GM21447 (cell line): ENCODE measurements around the gene SLC43A1.

ENCODE experiments used
- ATAC-seq: cut with Tn5 transposase; IDR thresholded peaks from one replicate; pipeline ENCODE4 v1.9.1; 2021; ENCODE audit not compliant: unreplicated experiment

The SLC43A1 gene

DNA sequence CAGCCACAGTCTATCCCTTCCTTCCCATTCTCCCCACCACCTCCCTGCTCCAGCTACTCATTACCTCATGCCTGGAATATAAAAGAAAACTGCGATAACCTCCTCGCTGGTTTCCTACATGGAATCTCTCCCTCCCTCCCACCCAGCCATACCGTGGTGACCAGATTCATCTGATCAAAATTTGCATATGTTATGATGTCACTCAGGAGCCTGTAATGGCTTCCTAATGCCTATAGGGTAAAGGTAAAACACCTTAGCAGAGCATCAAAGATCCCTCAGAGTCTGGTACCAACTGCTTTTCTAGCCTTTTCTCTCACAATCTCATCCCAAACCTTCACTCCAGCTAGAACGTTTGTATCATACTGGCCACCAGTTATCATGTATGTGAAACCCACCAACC lies 35.6 kb downstream of the SLC43A1 start:
- ATAC-seq, result no peak

GRCh38 chr11:57479021-57479663 lies 36.4 kb downstream of the SLC43A1 start:
- ATAC-seq, result no peak

GRCh38 chr11:57477507-57478189 lies 37.9 kb downstream of the SLC43A1 start:
- no peak for ATAC-seq

- peak; percentile 48 for ATAC-seq
These were observed 38.6 kb downstream of the SLC43A1 start for GRCh38 chr11:57476757-57477506.

- ATAC-seq, result peak; percentile 19
These were observed 39.3 kb downstream of the SLC43A1 start for GRCh38 chr11:57476047-57476756.

- peak; percentile 21 for ATAC-seq
These were observed 39.8 kb downstream of the SLC43A1 start for GRCh38 chr11:57475671-57476046.

DNA sequence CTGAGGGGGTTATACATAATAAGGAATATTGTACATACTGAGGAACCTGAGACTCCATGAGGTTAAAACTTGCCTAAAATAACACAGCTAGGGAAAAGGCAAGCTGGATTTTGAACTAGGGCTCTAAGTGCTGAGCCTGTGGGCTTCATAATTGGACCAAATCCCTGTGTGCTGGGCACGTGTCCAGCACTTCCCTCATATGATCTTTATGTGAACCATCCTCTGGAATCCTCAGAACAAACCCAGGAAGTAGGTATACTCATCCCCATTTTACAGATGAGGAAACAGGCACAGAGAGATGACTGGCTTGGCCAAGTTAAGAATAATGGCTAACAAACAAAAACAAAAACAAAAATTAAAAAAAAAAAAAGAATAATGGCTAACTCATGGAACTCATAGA lies 40.3 kb downstream of the SLC43A1 start:
- no peak for ATAC-seq

GRCh38 chr11:57474803-57475115 lies 40.7 kb downstream of the SLC43A1 start:
- ATAC-seq, result no peak

- ATAC-seq, result peak; percentile 50
These were observed 41.3 kb downstream of the SLC43A1 start for GRCh38 chr11:57474017-57474802.

DNA sequence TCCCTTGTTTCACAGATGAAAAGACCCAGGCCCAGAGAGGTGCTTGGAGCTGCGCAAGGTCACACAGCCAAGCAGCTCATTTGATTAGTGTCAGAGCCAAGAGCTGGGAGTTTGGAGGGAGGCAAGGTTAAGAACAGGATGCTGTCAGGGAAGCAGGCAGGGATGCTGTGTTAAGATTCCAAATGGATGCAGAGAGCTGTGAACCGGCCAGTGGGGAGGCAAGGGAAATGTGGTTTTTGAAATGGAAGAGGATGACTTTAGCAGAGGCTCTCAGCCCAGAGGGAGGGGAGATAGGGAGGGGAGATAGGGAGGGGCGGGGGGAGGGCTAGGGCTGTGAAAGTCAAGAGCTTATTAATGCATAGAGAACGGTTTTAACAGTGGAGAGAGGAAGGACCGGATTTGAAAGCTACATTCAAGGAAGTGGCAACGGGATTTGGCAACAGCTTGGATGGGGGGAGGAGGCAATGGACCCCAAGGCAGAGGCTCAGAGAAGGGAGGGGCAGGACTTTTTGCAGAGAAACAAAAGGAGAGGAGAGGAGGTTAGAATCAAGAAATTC lies 42.1 kb downstream of the SLC43A1 start:
- no peak for ATAC-seq

GRCh38 chr11:57471496-57471895 lies 44.0 kb downstream of the SLC43A1 start:
- no peak for ATAC-seq

DNA sequence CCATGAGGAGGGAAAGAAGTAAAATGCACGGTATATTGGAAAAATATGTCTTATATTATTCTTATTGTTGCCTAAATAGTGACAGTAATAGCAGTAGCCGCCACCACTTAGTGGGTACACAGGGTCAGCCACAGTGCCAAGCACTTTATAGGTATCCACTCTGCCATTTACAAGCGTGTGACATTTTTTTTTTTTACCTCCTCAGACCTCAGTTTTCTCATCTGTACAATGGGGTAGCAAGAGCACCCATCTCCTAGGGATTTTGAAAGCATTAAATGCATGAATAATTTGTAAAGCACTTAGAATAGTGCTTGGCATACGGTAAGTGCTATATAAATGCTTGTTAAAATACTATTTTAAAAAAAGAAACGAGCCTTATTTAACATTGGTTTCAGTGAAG lies 46.2 kb downstream of the SLC43A1 start:
- no peak for ATAC-seq

DNA sequence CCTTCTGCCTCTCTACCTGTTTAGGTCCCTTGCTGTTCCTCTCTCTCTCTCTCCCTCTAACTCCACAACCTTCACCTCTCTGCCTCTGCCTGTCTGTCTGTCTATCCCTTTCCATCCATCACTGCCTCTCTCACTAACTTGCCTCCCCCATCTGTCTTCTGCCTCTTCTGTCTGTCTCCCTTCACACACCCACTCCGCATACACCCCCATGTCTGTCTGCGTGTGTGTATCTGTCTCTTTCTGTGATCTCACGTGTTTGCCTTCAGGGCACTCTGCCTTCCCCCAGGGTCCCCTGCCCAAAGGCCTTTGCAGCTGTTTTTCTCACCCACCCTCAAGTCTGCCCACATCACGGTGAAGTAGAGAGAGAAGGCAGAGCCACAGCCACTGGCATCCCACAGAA lies 47.2 kb downstream of the SLC43A1 start:
- ATAC-seq, result no peak

DNA sequence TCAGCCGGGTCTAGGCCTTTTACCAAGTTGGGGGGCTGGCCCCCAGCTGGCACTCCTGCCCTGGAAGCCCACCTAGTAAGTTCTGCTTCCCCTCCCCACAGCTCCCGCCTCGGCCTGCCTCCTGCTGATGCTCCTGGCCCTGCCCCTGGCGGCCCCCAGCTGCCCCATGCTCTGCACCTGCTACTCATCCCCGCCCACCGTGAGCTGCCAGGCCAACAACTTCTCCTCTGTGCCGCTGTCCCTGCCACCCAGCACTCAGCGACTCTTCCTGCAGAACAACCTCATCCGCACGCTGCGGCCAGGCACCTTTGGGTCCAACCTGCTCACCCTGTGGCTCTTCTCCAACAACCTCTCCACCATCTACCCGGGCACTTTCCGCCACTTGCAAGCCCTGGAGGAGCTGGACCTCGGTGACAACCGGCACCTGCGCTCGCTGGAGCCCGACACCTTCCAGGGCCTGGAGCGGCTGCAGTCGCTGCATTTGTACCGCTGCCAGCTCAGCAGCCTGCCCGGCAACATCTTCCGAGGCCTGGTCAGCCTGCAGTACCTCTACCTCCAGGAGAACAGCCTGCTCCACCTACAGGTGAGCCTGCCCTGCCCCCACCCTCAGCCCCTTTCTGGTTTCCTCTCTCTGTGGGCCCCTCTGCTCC lies 47.9 kb downstream of the SLC43A1 start:
- no peak for ATAC-seq

DNA sequence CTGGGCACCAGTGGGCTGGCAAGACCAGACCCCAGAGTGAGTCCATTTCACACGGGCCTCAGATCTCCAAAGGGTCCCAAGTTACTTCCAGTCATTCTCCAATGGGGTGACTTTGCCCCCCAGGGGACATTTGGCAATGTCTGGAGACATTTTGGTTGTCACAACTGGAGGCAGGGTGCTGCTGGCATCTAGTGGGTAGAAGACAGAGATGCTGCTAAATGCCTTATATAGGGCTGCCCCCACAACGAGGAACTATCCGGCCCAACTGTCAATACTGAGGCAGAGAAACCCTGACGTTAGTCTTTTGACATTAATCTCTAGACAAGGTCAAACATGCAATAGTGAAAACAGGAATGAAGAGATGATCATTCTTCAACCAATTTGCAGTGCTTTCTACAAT lies 48.8 kb downstream of the SLC43A1 start:
- no peak for ATAC-seq

DNA sequence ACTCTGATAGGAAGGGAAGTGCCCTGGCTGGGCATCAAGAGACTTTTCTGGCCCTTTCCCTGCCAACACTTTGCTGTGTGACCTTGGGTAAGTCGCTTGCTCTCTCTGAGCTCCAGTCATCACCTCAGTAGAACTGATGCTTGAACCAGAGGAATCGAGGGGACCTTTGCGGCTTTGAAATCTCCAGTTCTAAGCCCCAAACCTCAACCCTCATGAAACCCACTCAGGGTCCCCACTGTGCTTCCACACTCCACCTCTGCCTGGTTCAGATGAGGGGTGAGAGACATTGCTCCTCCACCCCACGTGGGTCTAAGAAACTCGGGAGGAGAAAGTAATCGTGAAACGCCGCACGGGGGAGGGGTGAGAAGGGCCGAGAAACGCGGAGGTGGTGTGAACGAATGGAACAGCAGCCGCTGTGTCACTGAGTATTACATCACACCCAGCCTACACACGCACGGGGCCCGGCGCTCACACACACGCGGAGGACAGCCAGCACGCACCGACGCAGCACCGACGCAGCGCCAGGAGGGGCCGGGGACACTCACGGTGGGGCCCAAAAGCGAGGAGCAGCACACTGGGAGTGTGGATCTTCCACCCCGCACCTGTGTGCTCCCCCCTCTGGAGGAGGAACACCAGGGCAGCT lies 50.8 kb downstream of the SLC43A1 start:
- no peak for ATAC-seq

- no peak for ATAC-seq
These were observed 51.6 kb downstream of the SLC43A1 start for GRCh38 chr11:57463671-57464538.

GRCh38 chr11:57462597-57462996 lies 52.9 kb downstream of the SLC43A1 start:
- ATAC-seq, result no peak
